Osteoblast (primary cell): Measurements from ENCODE around the gene RASL10B. TPM values are rescaled to one million over a fixed set of nuclear protein-coding genes. Genes with fewer than 3 reads are reported as not detected.
A peak's percentile ranks its signal among the peaks of the same experiment; 100 is the strongest.

Experiments used
- DNase-seq: peaks from one replicate; pipeline ENCODE4 v3.0.0; 2011; ENCODE audit warnings: low spot score, mixed read lengths; ENCODE audit not compliant: insufficient read length; ENCODE audit errors: missing footprints
- H2AFZ ChIP-seq: 2 replicates; pipeline ENCODE4 v1.6.0; 2011; ENCODE audit warnings: mild to moderate bottlenecking, low read length
- H3K27ac ChIP-seq: 2 replicates; pipeline ENCODE4 v1.5.1; 2011; ENCODE audit warnings: mild to moderate bottlenecking, low read depth, low read length, moderate library complexity
- H3K27me3 ChIP-seq: 2 replicates; pipeline ENCODE4 v1.6.0; 2012; ENCODE audit warnings: mild to moderate bottlenecking, control low read depth, inconsistent platforms, low read length, moderate library complexity; ENCODE audit not compliant: insufficient read depth
- H3K36me3 ChIP-seq: 2 replicates; pipeline ENCODE4 v1.5.1; 2011; ENCODE audit warnings: mild to moderate bottlenecking, low read length, control low read depth, moderate library complexity; ENCODE audit not compliant: insufficient read depth
- H3K4me1 ChIP-seq: 2 replicates; pipeline ENCODE4 v1.5.1; 2011; ENCODE audit warnings: mild to moderate bottlenecking, low read length, control low read depth, moderate library complexity; ENCODE audit not compliant: insufficient read depth
- H3K4me2 ChIP-seq: 2 replicates; pipeline ENCODE4 v1.6.0; 2011; ENCODE audit warnings: mild to moderate bottlenecking, low read length; ENCODE audit not compliant: insufficient read depth
- H3K4me3 ChIP-seq: fragments of 200-600 bp; sonication (generic); 3 replicates; pipeline ENCODE4 v1.5.1; 2012; ENCODE audit warnings: mild to moderate bottlenecking, low read length, inconsistent platforms; ENCODE audit not compliant: insufficient read depth
- H3K79me2 ChIP-seq: 2 replicates; pipeline ENCODE4 v1.6.0; 2012; ENCODE audit warnings: mild to moderate bottlenecking, low read length, control low read depth, inconsistent platforms; ENCODE audit not compliant: insufficient read depth
- H3K9me3 ChIP-seq: 2 replicates; pipeline ENCODE4 v1.5.1; 2011; ENCODE audit warnings: low read depth, low read length, control low read depth
- H4K20me1 ChIP-seq: 2 replicates; pipeline ENCODE4 v1.6.0; 2012; ENCODE audit warnings: mild to moderate bottlenecking, low read length, control low read depth; ENCODE audit not compliant: insufficient read depth
- CTCF ChIP-seq: IDR thresholded peaks from 2 replicates; pipeline ENCODE4 v1.5.1; 2011; ENCODE audit warnings: mild to moderate bottlenecking, low read depth, low read length, moderate library complexity; ENCODE audit errors: extremely low read depth
- total RNA-seq: library from RNA; depleted of rRNA; stranded (reverse); fragments of >200 nt; gene quantifications from 2 replicates; pipeline ENCODE4 v1.2.3, GENCODE V29; 2012

RASL10B gene
- total RNA-seq, 1 donor: 4.0 TPM

GRCh38 chr17:35723735-35724134 is 7.7 kb upstream of the RASL10B start:
- Histone ChIP-seq H3K79me2 (no peaks in the 10 kb centered on the region), H3K9me3 (no peaks in the 10 kb centered on the region), H3K36me3 (peaks cover 17% of the 10 kb centered on the region), H3K4me3 (no peak overlapping the region), H3K4me2 (no peak overlapping the region), H4K20me1 (no peaks in the 10 kb centered on the region), H3K27ac (no peak overlapping the region), H3K4me1 (peaks cover 24% of the 10 kb centered on the region), H2AFZ (no peak overlapping the region), H3K27me3 (no peaks in the 10 kb centered on the region)
- DNase-seq: no peak
- TF ChIP-seq CTCF: no peak

- no peak overlapping the region for H2AFZ ChIP-seq
- no peak for DNase-seq
- H3K36me3 ChIP-seq: peaks cover 15% of the 10 kb centered on the region
- H3K4me1 ChIP-seq: peaks cover 24% of the 10 kb centered on the region
- no peaks in the 10 kb centered on the region for H4K20me1 ChIP-seq
- H3K9me3 ChIP-seq: no peaks in the 10 kb centered on the region
- no peak for TF ChIP-seq CTCF
- H3K79me2 ChIP-seq: no peaks in the 10 kb centered on the region
- H3K4me2 ChIP-seq: no peak overlapping the region
- no peak overlapping the region for H3K27ac ChIP-seq
- no peak overlapping the region for H3K4me3 ChIP-seq
- no peaks in the 10 kb centered on the region for H3K27me3 ChIP-seq
These were observed 6.4 kb upstream of the RASL10B start for GRCh38 chr17:35725058-35725457.

GRCh38 chr17:35725802-35726126 is 5.7 kb upstream of the RASL10B start:
- Histone ChIP-seq H3K36me3 (peaks cover 14% of the 10 kb centered on the region), H3K27me3 (no peaks in the 10 kb centered on the region), H3K27ac (peak overlapping the region; percentile 87), H3K4me3 (no peak overlapping the region), H3K9me3 (no peaks in the 10 kb centered on the region), H2AFZ (no peak overlapping the region), H3K4me1 (peaks cover 24% of the 10 kb centered on the region), H3K4me2 (peak overlapping the region; percentile 29), H4K20me1 (no peaks in the 10 kb centered on the region), H3K79me2 (no peaks in the 10 kb centered on the region)
- peak; percentile 32 for DNase-seq
- TF ChIP-seq CTCF: no peak

GRCh38 chr17:35726127-35726952 is 5.1 kb upstream of the RASL10B start:
- Histone ChIP-seq H2AFZ (no peak overlapping the region), H3K9me3 (no peaks in the 10 kb centered on the region), H3K79me2 (no peaks in the 10 kb centered on the region), H3K4me2 (peak overlapping the region; percentile 44), H3K4me1 (peaks cover 29% of the 10 kb centered on the region), H3K4me3 (peak overlapping the region; percentile 3), H4K20me1 (no peaks in the 10 kb centered on the region), H3K27ac (peak overlapping the region; percentile 87), H3K27me3 (no peaks in the 10 kb centered on the region), H3K36me3 (peaks cover 14% of the 10 kb centered on the region)
- no peak for TF ChIP-seq CTCF
- peak; percentile 97 for DNase-seq
